ENCODE measurements around the gene ZNF649. TPM values are rescaled to one million over a fixed set of nuclear protein-coding genes. Genes with fewer than 3 reads are reported as not detected.

Gene ZNF649
- total RNA-seq, 1 donor from 2014 or later, result 13.5 TPM

- intact Hi-C loops (cut with DNase I), result no loop called here
- DNase-seq (ENCODE audit: extremely low spot score in 2 of 2), result no peak
- H3K27me3 ChIP-seq, result no peaks in the 10 kb centered on the region
- peak overlapping the region; percentile 73 for H3K4me3 ChIP-seq
- H3K9me3 ChIP-seq, result peaks cover 16% of the 10 kb centered on the region
- H3K4me1 ChIP-seq, result peaks cover 15% of the 10 kb centered on the region
- TF ChIP-seq POLR2A (IDR thresholded peaks at IDR 0.05), result no peak
- TF ChIP-seq CTCF (IDR thresholded peaks at IDR 0.05), result no peak
- TF ChIP-seq POLR2AphosphoS5 (IDR thresholded peaks at IDR 0.05; ENCODE audit: insufficient read depth in 1 of 2, low read depth in 1 of 2), result no peak
- H3K27ac ChIP-seq, result no peak overlapping the region
- peaks cover 0 to 43% of the 10 kb centered on the region in 2 donors for H3K36me3 ChIP-seq
Observed at GRCh38 chr19:51903192-51903591, 1.6 kb downstream of the ZNF649 start.

GRCh38 chr19:51901860-51902259 is 3.0 kb downstream of the ZNF649 start:
- H3K27me3 ChIP-seq, result no peaks in the 10 kb centered on the region
- intact Hi-C loops (cut with DNase I), result loop anchor here (2.0 kb wide), 1 partner anchor 21 kb away; no protein-coding TSS in a partner anchor
- H3K36me3 ChIP-seq, result peaks cover 0 to 56% of the 10 kb centered on the region in 2 donors
- peaks cover 20% of the 10 kb centered on the region for H3K9me3 ChIP-seq
- no peak overlapping the region for H3K4me3 ChIP-seq
- DNase-seq (ENCODE audit: extremely low spot score in 2 of 2), result no peak
- peaks cover 15% of the 10 kb centered on the region for H3K4me1 ChIP-seq
- H3K27ac ChIP-seq, result no peak overlapping the region
- TF ChIP-seq CTCF (IDR thresholded peaks at IDR 0.05) (no peak), POLR2A (IDR thresholded peaks at IDR 0.05) (no peak), POLR2AphosphoS5 (IDR thresholded peaks at IDR 0.05; ENCODE audit: insufficient read depth in 1 of 2, low read depth in 1 of 2) (no peak)

- no peak for DNase-seq (ENCODE audit: extremely low spot score in 2 of 2)
- Histone ChIP-seq H3K36me3 (peaks cover 24 to 77% of the 10 kb centered on the region in 2 donors), H3K27me3 (no peaks in the 10 kb centered on the region), H3K4me1 (peaks cover 6% of the 10 kb centered on the region), H3K4me3 (no peak overlapping the region), H3K27ac (no peak overlapping the region), H3K9me3 (peaks cover 71% of the 10 kb centered on the region)
- TF ChIP-seq POLR2AphosphoS5 (IDR thresholded peaks at IDR 0.05; ENCODE audit: insufficient read depth in 1 of 2, low read depth in 1 of 2), result no peak
- TF ChIP-seq CTCF (IDR thresholded peaks at IDR 0.05), result no peak
- no peak for TF ChIP-seq POLR2A (IDR thresholded peaks at IDR 0.05)
- intact Hi-C loops (cut with DNase I), result no loop called here
Observed at GRCh38 chr19:51891193-51891747, 13.5 kb downstream of the ZNF649 start.

GRCh38 chr19:51889934-51890333 is 14.9 kb downstream of the ZNF649 start:
- Histone ChIP-seq H3K27me3 (no peaks in the 10 kb centered on the region), H3K27ac (no peak overlapping the region), H3K9me3 (peaks cover 66% of the 10 kb centered on the region), H3K36me3 (peaks cover 17 to 64% of the 10 kb centered on the region in 2 donors), H3K4me1 (peaks cover 6% of the 10 kb centered on the region), H3K4me3 (no peak overlapping the region)
- intact Hi-C loops (cut with DNase I), result no loop called here
- no peak for DNase-seq (ENCODE audit: extremely low spot score in 2 of 2)
- TF ChIP-seq POLR2A (IDR thresholded peaks at IDR 0.05), result no peak
- TF ChIP-seq CTCF (IDR thresholded peaks at IDR 0.05), result no peak
- TF ChIP-seq POLR2AphosphoS5 (IDR thresholded peaks at IDR 0.05; ENCODE audit: insufficient read depth in 1 of 2, low read depth in 1 of 2), result no peak

All from vagina (tissue), 2 donors.